Astrocyte of the spinal cord (primary cell): Measurements from ENCODE around the gene CCDC144A.
"Not testable (repeated sequence)": the region's sequence is repeated elsewhere in the genome, so short reads cannot be mapped to it uniquely, and the experiment has no call there.

ENCODE experiments used
- DNase-seq: peaks from one replicate; pipeline ENCODE4 v3.0.0; 2011; ENCODE audit warnings: low read depth, low spot score
- H3K4me3 ChIP-seq: 2 replicates; pipeline ENCODE4 v1.5.1; 2011; ENCODE audit warnings: low read depth, mild to moderate bottlenecking, low read length, moderate library complexity
- in situ Hi-C: cut with HindIII; loops from 2 replicates; pipeline ENCODE4 v1.10.0; 2017; ENCODE audit warnings: low sequenced_read_pairs
- TF ChIP-seq, protein P1 (sequence below): IDR thresholded peaks from 2 replicates; pipeline ENCODE4 v1.5.1; 2012; ENCODE audit warnings: low read depth, mild to moderate bottlenecking, low read length, inconsistent platforms

Gene CCDC144A

DNA sequence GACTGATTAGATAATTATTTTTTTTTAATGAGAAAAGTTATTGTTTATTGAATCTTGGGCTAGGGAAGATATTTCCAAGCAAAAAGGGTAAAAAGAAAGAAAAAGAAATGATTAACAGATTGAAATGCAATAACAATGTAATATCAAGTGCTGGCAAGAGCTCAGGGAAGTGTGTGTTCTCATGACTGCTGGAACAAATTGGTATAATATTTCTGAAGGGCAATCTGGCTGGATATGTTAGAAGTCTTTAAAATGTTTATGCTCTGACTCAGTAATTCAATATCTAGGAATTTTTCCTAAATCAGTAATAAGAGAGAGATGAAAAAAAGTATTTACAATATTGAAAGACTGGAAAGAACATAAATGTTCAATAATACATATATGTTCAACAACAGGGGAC lies 28.8 kb upstream of the CCDC144A start:
- in situ Hi-C loops: no loop called here
- TF ChIP-seq, protein P1, sequence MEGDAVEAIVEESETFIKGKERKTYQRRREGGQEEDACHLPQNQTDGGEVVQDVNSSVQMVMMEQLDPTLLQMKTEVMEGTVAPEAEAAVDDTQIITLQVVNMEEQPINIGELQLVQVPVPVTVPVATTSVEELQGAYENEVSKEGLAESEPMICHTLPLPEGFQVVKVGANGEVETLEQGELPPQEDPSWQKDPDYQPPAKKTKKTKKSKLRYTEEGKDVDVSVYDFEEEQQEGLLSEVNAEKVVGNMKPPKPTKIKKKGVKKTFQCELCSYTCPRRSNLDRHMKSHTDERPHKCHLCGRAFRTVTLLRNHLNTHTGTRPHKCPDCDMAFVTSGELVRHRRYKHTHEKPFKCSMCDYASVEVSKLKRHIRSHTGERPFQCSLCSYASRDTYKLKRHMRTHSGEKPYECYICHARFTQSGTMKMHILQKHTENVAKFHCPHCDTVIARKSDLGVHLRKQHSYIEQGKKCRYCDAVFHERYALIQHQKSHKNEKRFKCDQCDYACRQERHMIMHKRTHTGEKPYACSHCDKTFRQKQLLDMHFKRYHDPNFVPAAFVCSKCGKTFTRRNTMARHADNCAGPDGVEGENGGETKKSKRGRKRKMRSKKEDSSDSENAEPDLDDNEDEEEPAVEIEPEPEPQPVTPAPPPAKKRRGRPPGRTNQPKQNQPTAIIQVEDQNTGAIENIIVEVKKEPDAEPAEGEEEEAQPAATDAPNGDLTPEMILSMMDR: no peak
- no peak overlapping the region for H3K4me3 ChIP-seq
- no peak for DNase-seq

DNA sequence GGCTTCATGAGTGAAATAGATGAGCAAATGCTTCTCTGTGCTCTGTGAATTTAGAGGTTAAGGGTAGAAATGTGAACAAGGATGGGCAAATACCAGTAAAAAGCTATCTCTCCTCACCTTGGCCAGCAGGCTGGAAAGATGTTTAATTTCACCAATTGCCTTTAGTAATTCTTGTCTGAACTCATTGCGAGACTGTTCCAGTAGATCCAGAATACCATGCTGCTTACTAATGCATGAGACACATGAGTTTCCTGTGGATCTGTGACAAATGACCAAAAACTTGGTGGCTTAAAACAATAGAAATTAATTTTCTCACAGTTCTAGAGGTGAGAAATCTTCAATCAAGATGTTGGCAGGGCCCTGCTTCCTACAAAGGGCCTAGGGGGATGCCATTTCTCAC lies 27.1 kb upstream of the CCDC144A start:
- no peak for DNase-seq
- TF ChIP-seq, protein P1: no peak
- H3K4me3 ChIP-seq: no peak overlapping the region
- in situ Hi-C loops: no loop called here

DNA sequence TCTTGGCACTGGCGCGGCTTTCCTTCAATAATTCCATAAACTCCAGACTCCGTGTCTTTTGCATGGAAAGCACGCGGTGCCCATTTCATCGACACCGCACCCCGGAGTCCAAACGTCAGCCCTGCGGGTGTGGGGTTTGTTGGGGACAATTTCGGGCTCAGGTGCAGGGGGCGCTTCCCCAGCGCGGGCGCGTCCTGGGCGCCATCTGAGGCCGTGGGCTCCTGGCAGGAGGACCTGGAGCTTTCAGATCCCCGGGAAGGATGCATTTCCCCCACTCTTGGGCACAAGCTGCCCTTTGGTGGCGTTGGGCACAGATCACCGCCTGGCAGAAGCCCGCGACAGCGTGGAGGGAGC lies 23.5 kb upstream of the CCDC144A start:
- in situ Hi-C loops, DNase-seq: not testable (repeated sequence)
- H3K4me3 ChIP-seq: peak overlapping the region; percentile 30

DNA sequence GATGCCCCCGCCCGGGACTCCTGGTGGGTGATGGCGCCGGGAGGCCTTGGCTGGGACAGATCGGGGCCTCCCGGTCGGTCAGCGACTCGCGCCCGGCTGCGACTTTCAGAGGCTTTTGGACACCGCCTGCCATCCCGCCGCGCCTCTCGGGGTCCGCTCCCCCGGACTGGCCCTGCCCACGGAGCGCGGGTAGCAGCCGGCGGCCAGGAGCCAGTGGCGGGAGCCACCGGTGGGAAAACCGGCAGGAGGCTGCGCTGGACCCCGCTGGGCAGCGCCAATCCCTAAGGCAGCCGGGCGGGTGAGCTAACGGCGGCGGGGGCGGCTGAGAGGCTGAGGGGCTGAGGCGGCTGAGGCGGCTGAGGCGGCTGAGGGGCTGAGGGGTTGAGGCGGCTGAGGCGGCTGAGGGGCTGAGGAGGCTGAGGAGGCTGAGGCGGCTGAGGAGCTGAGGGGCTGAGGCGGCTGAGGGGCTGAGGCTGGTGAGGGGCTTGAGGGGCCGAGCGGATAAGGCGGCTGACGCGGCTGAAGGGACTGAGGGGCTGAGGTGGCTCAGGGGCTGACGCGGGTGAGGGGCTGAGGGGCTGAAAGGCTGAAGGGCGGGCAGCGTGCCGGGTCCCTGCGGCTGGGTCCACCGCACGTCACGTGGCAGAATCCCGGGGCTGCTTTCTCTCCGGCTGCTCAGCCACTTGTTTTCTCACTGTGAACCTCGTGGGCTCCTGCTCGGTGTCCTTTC lies 23.0 kb upstream of the CCDC144A start:
- DNase-seq, in situ Hi-C loops: not testable (repeated sequence)
- peak overlapping the region; percentile 30 for H3K4me3 ChIP-seq

DNA sequence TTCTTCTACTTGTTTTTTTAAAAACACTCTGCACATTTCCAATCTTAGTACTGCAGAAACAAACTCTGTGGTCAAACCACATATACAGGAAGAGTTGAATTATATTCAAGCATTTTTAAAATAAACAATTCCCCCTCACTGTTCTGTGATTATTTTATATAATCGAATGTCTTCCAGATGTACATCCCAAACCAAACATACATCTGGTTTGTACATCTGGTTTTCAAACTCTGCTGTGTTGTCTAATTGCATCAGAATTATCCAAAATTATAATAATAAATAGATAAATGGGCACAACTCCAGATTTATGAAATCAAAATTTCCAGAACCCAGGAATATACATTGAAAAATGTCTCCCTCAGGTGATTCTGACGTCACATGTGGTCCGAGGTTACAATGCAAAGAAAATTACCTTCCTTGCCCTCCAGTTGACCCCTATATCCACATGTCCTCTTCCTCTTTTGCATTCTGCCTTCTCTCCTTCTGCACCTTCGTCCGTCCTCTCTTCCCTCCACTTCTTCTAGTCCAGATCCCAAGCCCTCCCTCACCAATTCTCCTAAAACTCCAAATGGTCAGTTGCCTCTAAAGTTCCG lies 13.3 kb upstream of the CCDC144A start:
- TF ChIP-seq, protein P1: no peak
- no peak overlapping the region for H3K4me3 ChIP-seq
- no peak for DNase-seq
- in situ Hi-C loops: no loop called here

DNA sequence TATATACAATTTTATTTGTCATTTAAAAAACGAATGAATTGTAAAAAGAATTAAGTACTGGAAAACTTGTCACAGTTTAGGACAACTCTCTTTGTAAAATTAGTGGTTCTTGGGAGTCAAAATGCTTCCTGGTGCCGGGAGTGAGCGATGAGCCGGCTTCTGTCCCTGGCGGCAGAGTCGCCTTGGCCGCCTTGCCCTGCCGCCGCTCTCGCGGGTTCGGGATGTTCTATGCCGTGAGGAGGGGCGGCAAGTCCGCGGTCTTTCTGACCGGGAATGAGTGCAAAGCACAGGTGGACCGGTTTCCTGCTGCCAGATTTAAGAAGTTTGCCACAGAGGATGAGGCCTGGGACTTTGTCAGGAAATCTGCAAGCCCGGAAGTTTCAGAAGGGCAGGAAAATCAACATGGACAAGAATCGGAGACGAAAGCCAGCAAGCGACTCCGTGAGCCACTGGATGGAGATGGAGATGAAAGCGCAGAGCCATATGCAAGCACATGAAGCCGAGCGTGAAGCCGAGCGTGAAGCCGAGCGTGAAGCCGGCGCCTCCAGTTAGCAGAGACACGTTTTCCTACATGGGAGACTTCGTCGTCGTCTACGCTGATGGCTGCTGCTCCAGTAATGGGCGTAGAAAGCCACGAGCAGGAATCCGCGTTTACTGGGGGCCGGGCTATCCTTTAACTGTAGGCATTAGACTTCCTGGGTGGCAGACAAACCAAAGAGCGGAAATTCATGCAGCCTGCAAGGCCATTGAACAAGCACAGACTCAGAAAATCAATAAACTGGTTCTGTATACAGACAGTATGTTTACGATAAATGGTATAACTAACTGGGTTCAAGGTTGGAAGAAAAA lies 6.5 kb upstream of the CCDC144A start:
- in situ Hi-C loops, DNase-seq, H3K4me3 ChIP-seq: not testable (repeated sequence)

DNA sequence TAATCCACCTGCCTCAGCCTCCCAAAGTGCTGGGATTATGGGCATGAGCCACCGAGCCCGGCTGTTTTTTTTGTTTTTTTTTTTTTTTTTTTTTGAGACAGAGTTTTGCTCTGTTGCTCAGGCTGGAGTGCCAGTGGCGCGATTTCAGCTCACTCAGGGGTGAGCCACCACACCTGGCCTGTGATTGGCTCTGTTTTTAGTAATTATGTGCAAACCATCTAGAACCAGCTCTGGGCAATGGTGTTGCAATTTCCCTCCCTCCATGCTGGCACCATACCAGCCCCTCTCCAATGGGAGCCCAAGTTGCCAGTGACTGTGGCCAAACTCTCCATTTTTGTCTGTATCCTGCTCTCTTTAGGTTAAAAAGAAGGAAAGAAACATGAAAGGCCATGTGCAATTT lies 4.0 kb upstream of the CCDC144A start:
- in situ Hi-C loops, DNase-seq: not testable (repeated sequence)

DNA sequence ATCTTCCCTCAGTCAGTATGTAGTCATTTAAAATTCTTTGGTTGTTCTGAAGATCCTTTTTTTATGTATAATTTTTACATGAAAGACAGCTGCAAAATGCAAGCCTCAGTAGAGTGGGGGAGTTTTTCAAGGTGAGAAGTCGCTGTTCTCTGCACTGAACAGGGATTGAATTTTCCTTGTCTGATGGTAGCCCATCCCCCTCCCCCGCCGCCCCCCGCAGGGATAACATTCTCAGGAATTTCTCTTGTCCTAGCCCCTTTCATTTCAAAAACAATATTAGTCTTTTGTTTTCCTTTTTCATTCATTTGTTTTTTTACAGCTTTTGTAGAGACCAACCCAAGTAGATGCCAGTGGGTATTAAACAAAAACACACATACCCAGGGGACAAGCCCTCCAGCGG lies 2.9 kb upstream of the CCDC144A start:
- DNase-seq, H3K4me3 ChIP-seq, in situ Hi-C loops: not testable (repeated sequence)

More for the DNA sequence above, 4.0 kb upstream of the CCDC144A start:
- H3K4me3 ChIP-seq: not testable (repeated sequence)

DNA sequence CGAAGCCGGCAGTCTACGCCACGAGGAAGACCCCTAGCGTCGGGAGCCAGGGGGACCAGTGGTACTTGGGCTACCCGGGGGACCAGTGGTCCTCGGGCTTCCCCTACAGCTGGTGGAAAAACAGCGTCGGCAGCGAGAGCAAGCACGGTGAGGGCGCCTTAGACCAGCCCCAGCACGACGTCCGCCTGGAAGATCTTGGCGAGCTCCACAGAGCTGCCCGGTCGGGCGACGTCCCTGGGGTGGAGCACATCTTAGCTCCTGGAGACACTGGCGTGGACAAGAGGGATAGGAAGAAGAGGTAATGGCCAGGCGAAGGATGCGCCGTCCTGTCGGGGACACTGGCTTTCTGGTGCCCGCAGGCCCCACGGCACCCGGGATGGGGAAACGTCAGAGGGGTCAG lies 406 bp downstream of the CCDC144A start:
- in situ Hi-C loops, H3K4me3 ChIP-seq, DNase-seq: not testable (repeated sequence)

DNA sequence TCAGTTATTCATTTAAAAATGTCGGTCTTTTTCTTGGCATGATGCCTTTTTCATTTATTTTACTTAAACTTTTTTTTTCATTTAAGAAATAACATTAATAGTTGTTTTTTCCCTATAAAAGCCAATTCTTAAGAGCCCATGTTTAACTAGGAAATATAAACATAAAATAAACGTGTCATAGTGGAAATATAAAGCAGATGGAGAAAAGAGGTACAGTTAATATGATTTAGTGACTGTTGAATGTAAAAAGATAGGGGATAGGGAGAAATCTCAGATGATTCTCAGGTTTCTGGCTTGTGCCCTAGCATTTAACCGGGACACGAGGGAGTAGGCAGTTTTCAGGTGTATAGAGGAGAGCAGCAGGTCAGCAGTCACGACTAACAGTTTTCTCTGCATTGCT lies 7.6 kb downstream of the CCDC144A start:
- DNase-seq, in situ Hi-C loops, H3K4me3 ChIP-seq: not testable (repeated sequence)

DNA sequence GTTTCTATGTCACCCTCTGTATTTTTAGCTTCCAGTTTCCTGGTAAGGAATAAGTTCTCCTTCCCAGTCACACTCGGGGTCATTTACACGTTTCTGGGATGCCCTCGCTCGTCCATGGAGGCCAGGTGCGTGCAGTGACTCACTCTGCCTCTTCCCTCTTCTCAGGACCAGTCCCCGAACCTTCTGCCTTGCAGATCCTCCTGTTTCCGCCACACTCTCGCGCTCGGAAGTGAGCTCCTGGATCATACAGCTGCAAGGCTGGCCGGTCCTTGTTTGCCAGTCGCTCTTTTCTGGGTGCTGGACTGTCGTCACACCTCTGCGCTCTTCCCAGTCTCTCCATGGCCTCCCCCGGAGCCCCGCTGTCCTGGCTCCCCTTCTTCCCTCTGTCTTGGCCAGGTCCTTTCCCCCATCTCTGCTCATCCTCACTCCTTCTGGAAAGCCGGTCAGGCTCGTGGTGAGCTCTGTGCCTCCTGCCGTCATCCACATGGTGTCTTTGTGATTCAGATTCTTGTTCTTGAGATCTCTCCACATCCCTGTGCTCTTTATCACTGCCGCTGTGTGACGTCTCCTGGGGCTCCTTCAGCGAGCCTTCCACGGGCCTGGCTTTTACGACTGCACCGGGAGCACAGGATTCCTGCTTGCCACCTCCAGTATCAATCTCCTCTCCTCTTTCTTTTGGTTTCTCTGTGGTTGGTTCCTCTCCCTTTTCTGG lies 55.6 kb downstream of the CCDC144A start:
- in situ Hi-C loops, H3K4me3 ChIP-seq: not testable (repeated sequence)
- DNase-seq: peak; percentile 0

DNA sequence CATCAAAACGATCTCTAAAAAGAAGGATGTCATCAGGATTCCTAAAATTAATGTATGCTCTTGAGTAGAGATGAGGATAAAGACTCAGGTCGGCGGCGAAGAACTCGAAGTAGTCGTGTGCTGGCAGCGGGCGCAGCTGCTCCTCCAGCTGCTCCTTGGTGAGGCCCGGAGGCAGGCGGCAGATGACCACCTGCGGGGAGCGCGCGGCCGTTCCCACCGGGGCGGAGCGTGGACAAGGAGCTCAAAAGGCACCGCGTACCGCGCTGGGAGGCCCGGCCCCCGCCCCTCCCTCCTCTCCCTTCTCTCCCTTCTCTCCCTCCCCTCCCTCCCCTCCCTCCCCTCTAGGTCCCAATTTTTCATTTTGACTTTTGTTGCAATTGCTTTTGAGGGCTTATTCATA lies 56.5 kb downstream of the CCDC144A start:
- DNase-seq, in situ Hi-C loops, H3K4me3 ChIP-seq: not testable (repeated sequence)

DNA sequence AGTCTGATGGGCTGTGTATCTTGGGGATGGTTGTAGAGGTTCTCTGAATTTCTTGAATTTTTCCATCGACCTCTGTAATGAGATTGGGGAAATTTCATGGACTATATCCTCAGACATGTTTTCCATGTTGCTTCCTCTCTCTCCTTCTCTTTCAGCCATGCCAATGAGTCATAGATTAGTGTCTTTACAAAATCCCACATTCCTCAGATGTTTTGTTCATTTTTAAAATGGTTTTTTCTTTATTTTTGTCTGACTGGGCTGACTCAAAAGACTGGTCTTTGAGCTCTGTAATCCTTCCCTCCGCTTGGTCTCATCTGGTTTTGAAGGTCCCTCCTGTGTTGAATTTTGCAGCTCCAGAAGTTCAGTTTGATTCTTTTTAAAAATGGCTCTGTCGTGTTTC lies 60.5 kb downstream of the CCDC144A start:
- DNase-seq, H3K4me3 ChIP-seq, in situ Hi-C loops: not testable (repeated sequence)
